Measurements from ENCODE around the gene SLC6A19. TPM values are rescaled to one million over a fixed set of nuclear protein-coding genes. Genes with fewer than 3 reads are reported as not detected.

The SLC6A19 gene
- total and polyA plus RNA-seq, 9 donors: 0.08 to 1.5 TPM; not detected in 7

GRCh38 chr5:1218351-1219080 lies 17.1 kb downstream of the SLC6A19 start:
- H3K36me3 ChIP-seq: no peaks in the 10 kb centered on the region
- H3K4me3 ChIP-seq: no peak overlapping the region
- WGBS, 3 donors: 82 to 85% (median 83%) methylated on average over 38 of the region's 38 CpGs
- H3K27me3 ChIP-seq: no peaks in the 10 kb centered on the region
- H3K27ac ChIP-seq: no peak overlapping the region
- intact Hi-C loops (cut with DNase I): no loop called here
- no peak for DNase-seq
- TF ChIP-seq EP300 (IDR thresholded peaks at IDR 0.05) (no peak), CTCF (IDR thresholded peaks at IDR 0.05) (no peak), POLR2A (IDR thresholded peaks at IDR 0.05) (no peak)
- H3K4me1 ChIP-seq (ENCODE audit: insufficient read depth): no peaks in the 10 kb centered on the region
- H3K9me3 ChIP-seq: no peaks in the 10 kb centered on the region

GRCh38 chr5:1219098-1219767 lies 17.8 kb downstream of the SLC6A19 start:
- TF ChIP-seq CTCF (IDR thresholded peaks at IDR 0.05) (no peak), POLR2A (IDR thresholded peaks at IDR 0.05) (no peak), EP300 (IDR thresholded peaks at IDR 0.05) (no peak)
- Histone ChIP-seq H3K27me3 (no peaks in the 10 kb centered on the region), H3K9me3 (no peaks in the 10 kb centered on the region), H3K27ac (no peak overlapping the region), H3K36me3 (no peaks in the 10 kb centered on the region), H3K4me3 (no peak overlapping the region), H3K4me1 (ENCODE audit: insufficient read depth) (no peaks in the 10 kb centered on the region)
- intact Hi-C loops (cut with DNase I): no loop called here
- no peak for DNase-seq
- WGBS, 3 donors: 75 to 76% (median 75%) methylated on average over 33 to 38 of the region's 38 CpGs

- no peak for TF ChIP-seq CTCF (IDR thresholded peaks at IDR 0.05)
- no peak for TF ChIP-seq EP300 (IDR thresholded peaks at IDR 0.05)
- no peak for TF ChIP-seq POLR2A (IDR thresholded peaks at IDR 0.05)
These were observed 18.3 kb downstream of the SLC6A19 start for GRCh38 chr5:1219768-1220100.

DNA sequence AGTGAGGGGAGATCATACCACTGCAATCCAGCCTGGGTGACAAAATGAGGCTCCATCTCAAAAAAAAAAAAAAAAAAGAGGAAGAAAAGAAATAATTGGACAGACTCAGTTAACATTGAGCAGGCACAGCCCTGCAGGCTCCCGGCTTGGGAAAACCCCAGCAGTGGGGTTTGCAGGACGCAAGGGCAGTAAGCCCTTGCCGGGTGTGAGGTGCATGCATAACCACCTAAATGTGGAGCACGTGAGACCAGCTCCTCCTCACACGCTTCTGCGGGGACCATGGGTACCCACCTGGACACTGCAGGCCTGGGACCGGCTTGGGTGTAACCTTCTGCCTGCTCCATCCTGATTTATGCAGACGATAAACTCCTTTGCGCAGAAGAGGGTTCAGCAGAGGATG lies 19.0 kb downstream of the SLC6A19 start:
- no peaks in the 10 kb centered on the region for H3K9me3 ChIP-seq
- no peak overlapping the region for H3K4me3 ChIP-seq
- TF ChIP-seq EP300 (IDR thresholded peaks at IDR 0.05): no peak
- TF ChIP-seq CTCF (IDR thresholded peaks at IDR 0.05): no peak
- no peak for TF ChIP-seq POLR2A (IDR thresholded peaks at IDR 0.05)
- H3K27ac ChIP-seq: no peak overlapping the region
- H3K36me3 ChIP-seq: no peaks in the 10 kb centered on the region
- no peak for DNase-seq
- intact Hi-C loops (cut with DNase I): no loop called here
- no peaks in the 10 kb centered on the region for H3K27me3 ChIP-seq
- WGBS, 3 donors: 84 to 87% (median 86%) methylated on average over 9 of the region's 9 CpGs
- H3K4me1 ChIP-seq (ENCODE audit: insufficient read depth): no peaks in the 10 kb centered on the region

More at GRCh38 chr5:1219768-1220100, 18.3 kb downstream of the SLC6A19 start:
- 81 to 91% (median 82%) methylated on average over 11 of the region's 11 CpGs for WGBS, 3 donors
- no peak for DNase-seq
- H3K9me3 ChIP-seq: no peaks in the 10 kb centered on the region
- H3K4me1 ChIP-seq (ENCODE audit: insufficient read depth): no peaks in the 10 kb centered on the region
- no peaks in the 10 kb centered on the region for H3K36me3 ChIP-seq
- no peak overlapping the region for H3K27ac ChIP-seq
- no peak overlapping the region for H3K4me3 ChIP-seq
- intact Hi-C loops (cut with DNase I): no loop called here
- H3K27me3 ChIP-seq: no peaks in the 10 kb centered on the region
